ENCODE measurements around the gene SLC22A5. TPM values are rescaled to one million over a fixed set of nuclear protein-coding genes. Genes with fewer than 3 reads are reported as not detected.

SLC22A5 gene
- total RNA-seq, 1 experiment from 2014 or later: 3.6 TPM

DNA sequence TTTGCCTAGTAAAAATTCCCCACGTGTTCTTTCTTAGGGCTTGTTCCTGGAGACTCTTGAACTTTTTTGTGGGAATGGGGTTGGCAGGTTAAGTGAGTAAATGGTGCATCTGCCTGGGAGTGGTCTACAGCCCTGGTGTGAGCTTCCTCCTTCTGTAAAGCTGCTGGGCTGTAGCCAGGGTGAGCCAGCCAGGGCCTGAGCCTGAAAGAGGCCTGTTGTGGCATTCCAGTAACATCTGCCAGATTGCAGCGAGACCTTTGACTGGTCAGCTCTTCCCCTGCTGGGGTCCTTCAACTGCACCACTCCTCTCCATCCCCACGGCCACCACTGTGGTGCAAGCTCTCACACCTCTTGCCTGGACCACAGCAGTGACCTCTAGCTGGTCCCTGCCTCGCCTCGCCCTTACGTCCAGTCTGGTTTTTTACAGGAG lies 47.5 kb downstream of the SLC22A5 start:
- ChIA-PET CTCF (interaction anchor here (0.5 to 2.9 kb wide), 5 partner anchors 35 to 110 kb away, joined by 3 to 13 read pairs (median 10); partner anchors contain the start of gene IRF1), POLR2A (interaction anchor here (0.7 kb wide), 1 partner anchor 92 kb away, joined by 3 read pairs; no protein-coding TSS in a partner anchor)
- H3K27ac Mint-ChIP-seq: no peak overlapping the region
- H3K9me3 Mint-ChIP-seq: no peaks in the 10 kb centered on the region
- TF ChIP-seq GABPB1 (CRISPR knock-in tag; IDR thresholded peaks at IDR 0.05) (no peak), FOXJ3 (CRISPR knock-in tag; IDR thresholded peaks at IDR 0.05; ENCODE audit: borderline replicate concordance) (no peak), CREB1 (CRISPR knock-in tag; IDR thresholded peaks at IDR 0.05) (no peak), MYBL2 (CRISPR knock-in tag; IDR thresholded peaks at IDR 0.05) (no peak), ZNF219 (CRISPR knock-in tag; IDR thresholded peaks at IDR 0.05; ENCODE audit: borderline replicate concordance) (no peak), OVOL2 (CRISPR knock-in tag; IDR thresholded peaks at IDR 0.05; ENCODE audit: borderline replicate concordance) (no peak), TCF7 (CRISPR knock-in tag; IDR thresholded peaks at IDR 0.05; ENCODE audit: low read depth) (no peak), SMAD3 (CRISPR knock-in tag; IDR thresholded peaks at IDR 0.05; ENCODE audit: borderline replicate concordance) (no peak), MXD4 (CRISPR knock-in tag; IDR thresholded peaks at IDR 0.05; ENCODE audit: borderline replicate concordance) (no peak), IRF2 (CRISPR knock-in tag; IDR thresholded peaks at IDR 0.05; ENCODE audit: borderline replicate concordance, low read depth) (no peak), NFE2L1 (CRISPR knock-in tag; IDR thresholded peaks at IDR 0.05) (no peak), ELF4 (CRISPR knock-in tag; IDR thresholded peaks at IDR 0.05; ENCODE audit: low read depth) (no peak)
- TF ChIP-seq, protein P1, sequence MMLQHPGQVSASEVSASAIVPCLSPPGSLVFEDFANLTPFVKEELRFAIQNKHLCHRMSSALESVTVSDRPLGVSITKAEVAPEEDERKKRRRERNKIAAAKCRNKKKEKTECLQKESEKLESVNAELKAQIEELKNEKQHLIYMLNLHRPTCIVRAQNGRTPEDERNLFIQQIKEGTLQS (CRISPR knock-in tag; conservative IDR thresholded peaks at IDR 0.05): no peak
- TF ChIP-seq, protein P2, sequence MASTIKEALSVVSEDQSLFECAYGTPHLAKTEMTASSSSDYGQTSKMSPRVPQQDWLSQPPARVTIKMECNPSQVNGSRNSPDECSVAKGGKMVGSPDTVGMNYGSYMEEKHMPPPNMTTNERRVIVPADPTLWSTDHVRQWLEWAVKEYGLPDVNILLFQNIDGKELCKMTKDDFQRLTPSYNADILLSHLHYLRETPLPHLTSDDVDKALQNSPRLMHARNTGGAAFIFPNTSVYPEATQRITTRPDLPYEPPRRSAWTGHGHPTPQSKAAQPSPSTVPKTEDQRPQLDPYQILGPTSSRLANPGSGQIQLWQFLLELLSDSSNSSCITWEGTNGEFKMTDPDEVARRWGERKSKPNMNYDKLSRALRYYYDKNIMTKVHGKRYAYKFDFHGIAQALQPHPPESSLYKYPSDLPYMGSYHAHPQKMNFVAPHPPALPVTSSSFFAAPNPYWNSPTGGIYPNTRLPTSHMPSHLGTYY (CRISPR knock-in tag; IDR thresholded peaks at IDR 0.05): no peak
- TF ChIP-seq, protein P3, sequence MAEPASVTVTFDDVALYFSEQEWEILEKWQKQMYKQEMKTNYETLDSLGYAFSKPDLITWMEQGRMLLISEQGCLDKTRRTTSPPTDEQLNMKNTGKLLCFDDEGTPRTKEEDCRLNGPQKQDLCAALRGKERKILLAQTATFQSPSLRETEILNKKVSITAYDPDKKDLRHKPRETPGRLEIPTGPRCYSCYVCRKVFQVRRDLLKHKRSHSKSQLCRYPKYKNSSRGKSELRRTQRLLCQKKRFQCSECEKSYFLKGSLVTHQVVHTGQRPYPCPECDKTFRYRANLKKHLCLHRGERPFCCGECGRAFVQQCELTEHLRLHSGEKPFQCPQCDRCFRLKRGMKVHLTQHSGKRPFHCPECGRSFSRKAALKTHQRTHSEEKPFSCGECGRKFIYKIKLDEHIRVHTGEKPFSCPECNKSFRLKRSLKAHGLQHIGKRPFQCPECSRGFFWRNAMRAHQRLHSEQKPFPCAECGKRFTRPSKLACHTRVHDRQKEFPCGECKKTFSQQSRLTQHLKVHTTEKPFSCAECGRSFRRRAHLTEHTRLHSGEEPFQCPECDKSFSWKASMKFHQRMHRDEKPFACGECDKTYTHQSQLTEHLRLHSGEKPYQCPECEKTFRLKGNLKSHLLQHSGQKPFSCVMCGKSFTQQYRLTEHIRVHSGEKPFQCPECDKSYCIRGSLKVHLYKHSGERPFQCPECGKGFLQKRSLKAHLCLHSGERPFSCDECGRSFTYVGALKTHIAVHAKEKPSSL (CRISPR knock-in tag; conservative IDR thresholded peaks at IDR 0.05): no peak
- ATAC-seq: no peak
- peaks cover 15% of the 10 kb centered on the region for H3K4me1 Mint-ChIP-seq
- DNase-seq (ENCODE audit: low spot score): no peak
- H3K27me3 Mint-ChIP-seq (ENCODE audit: low read depth): no peaks in the 10 kb centered on the region; the same call in 1 of the 2 replicates
- no peaks in the 10 kb centered on the region for H3K36me3 Mint-ChIP-seq
- no peak overlapping the region for H3K4me3 Mint-ChIP-seq

DNA sequence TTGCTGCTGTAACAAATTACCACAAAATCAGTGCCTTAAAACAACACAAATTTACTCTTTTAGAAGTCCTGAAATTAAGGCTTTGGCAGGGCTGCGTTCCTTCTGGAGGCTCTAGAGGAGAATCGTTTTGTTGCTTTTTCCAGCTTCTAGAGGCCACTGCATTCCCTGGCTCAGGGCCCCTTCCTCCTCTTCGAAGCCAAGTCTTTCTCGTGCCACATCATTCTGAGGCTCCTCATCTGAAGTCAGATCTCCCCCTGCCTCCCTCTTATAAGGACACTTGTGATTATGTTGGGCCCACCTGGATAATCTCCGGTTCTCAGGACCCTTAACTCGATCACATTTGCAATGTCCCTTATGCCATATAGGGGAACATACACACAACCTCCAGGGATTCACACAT lies 48.0 kb downstream of the SLC22A5 start:
- ATAC-seq (no peak), DNase-seq (ENCODE audit: low spot score) (no peak)
- POLR2A ChIA-PET: no interaction called here
- TF ChIP-seq CREB1 (CRISPR knock-in tag; IDR thresholded peaks at IDR 0.05) (no peak), CBFB (CRISPR knock-in tag; IDR thresholded peaks at IDR 0.05; ENCODE audit: low read depth) (no peak), PRRX2 (CRISPR knock-in tag; IDR thresholded peaks at IDR 0.05) (no peak), ZNF416 (CRISPR knock-in tag; IDR thresholded peaks at IDR 0.05) (no peak)
- TF ChIP-seq, protein P4, sequence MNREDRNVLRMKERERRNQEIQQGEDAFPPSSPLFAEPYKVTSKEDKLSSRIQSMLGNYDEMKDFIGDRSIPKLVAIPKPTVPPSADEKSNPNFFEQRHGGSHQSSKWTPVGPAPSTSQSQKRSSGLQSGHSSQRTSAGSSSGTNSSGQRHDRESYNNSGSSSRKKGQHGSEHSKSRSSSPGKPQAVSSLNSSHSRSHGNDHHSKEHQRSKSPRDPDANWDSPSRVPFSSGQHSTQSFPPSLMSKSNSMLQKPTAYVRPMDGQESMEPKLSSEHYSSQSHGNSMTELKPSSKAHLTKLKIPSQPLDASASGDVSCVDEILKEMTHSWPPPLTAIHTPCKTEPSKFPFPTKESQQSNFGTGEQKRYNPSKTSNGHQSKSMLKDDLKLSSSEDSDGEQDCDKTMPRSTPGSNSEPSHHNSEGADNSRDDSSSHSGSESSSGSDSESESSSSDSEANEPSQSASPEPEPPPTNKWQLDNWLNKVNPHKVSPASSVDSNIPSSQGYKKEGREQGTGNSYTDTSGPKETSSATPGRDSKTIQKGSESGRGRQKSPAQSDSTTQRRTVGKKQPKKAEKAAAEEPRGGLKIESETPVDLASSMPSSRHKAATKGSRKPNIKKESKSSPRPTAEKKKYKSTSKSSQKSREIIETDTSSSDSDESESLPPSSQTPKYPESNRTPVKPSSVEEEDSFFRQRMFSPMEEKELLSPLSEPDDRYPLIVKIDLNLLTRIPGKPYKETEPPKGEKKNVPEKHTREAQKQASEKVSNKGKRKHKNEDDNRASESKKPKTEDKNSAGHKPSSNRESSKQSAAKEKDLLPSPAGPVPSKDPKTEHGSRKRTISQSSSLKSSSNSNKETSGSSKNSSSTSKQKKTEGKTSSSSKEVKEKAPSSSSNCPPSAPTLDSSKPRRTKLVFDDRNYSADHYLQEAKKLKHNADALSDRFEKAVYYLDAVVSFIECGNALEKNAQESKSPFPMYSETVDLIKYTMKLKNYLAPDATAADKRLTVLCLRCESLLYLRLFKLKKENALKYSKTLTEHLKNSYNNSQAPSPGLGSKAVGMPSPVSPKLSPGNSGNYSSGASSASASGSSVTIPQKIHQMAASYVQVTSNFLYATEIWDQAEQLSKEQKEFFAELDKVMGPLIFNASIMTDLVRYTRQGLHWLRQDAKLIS (CRISPR knock-in tag; IDR thresholded peaks at IDR 0.05; ENCODE audit: borderline replicate concordance): no peak
- TF ChIP-seq, protein P5, sequence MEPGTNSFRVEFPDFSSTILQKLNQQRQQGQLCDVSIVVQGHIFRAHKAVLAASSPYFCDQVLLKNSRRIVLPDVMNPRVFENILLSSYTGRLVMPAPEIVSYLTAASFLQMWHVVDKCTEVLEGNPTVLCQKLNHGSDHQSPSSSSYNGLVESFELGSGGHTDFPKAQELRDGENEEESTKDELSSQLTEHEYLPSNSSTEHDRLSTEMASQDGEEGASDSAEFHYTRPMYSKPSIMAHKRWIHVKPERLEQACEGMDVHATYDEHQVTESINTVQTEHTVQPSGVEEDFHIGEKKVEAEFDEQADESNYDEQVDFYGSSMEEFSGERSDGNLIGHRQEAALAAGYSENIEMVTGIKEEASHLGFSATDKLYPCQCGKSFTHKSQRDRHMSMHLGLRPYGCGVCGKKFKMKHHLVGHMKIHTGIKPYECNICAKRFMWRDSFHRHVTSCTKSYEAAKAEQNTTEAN (CRISPR knock-in tag; IDR thresholded peaks at IDR 0.05): no peak
- TF ChIP-seq, protein P6, sequence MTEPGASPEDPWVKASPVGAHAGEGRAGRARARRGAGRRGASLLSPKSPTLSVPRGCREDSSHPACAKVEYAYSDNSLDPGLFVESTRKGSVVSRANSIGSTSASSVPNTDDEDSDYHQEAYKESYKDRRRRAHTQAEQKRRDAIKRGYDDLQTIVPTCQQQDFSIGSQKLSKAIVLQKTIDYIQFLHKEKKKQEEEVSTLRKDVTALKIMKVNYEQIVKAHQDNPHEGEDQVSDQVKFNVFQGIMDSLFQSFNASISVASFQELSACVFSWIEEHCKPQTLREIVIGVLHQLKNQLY (CRISPR knock-in tag; IDR thresholded peaks at IDR 0.05): no peak
- no peak overlapping the region for H3K4me3 Mint-ChIP-seq
- H3K9me3 Mint-ChIP-seq: no peaks in the 10 kb centered on the region
- H3K4me1 Mint-ChIP-seq: peaks cover 15% of the 10 kb centered on the region
- H3K27ac Mint-ChIP-seq: no peak overlapping the region
- H3K36me3 Mint-ChIP-seq: no peaks in the 10 kb centered on the region
- no peaks in the 10 kb centered on the region; the same call in 1 of the 2 replicates for H3K27me3 Mint-ChIP-seq (ENCODE audit: low read depth)
- CTCF ChIA-PET: interaction anchor here (0.5 to 2.9 kb wide), 5 partner anchors 35 to 110 kb away, joined by 3 to 13 read pairs (median 10); partner anchors contain the start of gene IRF1

Data from WTC11 (cell line).